NAMALWA (cell line): ENCODE data around the gene RORC.

Experiments
- DNase-seq: peaks from one replicate; pipeline ENCODE4 v3.0.0-alpha.2; 2015; ENCODE audit warnings: low spot score

RORC gene

DNA sequence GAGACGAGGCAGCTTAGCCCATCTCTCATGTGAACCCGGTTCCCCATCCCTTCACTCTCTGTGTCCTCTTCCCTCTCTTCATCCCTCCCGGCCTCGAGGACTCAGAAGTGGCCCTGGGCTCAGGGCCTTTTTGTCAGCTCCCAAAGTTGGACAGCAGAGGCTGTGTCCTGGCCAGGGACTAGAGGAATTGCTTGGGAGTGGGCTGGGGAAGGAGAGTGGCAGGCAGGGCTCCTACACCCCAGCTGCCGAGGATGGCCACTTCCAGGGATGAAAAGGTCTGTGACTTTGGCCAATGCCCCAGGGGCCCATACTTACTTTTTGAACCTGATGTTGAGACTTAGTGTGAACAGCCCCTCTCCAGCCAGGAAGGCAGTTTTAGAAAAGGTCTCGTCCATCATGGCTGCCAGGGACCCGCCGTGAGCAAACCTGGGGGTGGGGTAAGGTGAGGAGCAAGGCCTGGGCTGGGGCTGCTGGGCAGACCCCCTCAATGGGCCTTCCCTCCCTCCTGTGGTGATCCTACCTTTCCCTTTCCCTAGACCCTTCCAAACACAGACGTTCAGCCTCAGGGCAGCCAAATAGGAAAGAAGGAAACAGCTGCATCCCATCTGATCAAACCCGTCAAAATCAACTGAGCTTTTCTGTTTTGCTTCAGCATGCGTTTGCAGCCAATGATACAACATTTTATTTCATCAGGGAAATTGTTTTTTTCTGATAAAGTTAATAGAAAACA is 16.4 kb upstream of the RORC start:
- no peak for DNase-seq

DNA sequence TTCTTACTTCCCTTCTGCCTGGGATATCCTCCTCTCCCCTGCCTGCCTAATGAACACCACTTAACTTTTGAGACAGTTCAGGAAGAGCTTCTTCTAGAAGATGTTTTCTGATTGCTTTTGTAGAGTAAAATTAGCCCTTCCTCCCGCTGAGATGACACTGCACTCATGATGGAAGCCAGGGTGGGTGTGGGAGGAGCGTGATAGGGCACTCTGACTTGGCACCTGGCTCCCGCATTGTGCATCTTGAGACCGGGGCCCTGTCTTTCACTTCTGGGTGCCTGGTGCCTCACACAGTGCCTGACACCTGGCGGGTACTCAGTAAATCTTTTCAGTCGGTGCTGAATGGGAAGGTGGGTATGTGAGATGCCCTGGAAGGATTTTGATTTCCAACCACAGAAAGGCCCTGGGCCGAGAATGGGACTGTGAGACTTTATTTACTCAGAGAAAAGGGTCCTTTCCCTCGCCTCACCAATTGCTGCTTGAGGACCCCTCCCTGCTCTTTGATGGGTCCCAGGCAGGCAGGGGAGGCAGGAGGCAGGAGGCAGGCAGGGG is 15.2 kb upstream of the RORC start:
- no peak for DNase-seq

DNA sequence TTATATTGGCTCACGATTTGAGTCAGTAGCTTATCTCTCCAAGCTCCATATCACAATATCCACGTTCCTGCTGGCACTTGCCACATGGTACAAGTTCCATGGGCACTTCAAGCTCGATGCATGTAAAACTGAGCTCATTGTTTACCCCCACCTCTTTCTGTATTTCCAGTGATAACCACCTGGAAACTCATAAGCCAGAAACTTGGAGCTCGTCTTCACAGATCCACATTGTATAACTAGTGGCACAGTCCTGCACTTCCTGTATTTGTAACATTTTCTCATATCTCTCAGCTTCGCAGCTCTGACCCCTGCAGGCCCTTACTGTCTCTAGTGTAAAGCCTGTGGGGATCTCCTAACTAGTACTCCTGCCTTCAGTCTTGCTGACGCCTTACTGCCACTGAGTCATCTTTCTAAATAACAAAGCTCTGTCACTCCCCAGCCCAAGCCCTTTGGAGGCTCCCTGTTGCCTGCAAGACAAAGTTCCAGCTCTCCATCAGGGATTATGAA is 14.5 kb upstream of the RORC start:
- peak; percentile 36 for DNase-seq

- DNase-seq = no peak
Measured at GRCh38 chr1:151843398-151843797, 11.8 kb upstream of the RORC start.

DNA sequence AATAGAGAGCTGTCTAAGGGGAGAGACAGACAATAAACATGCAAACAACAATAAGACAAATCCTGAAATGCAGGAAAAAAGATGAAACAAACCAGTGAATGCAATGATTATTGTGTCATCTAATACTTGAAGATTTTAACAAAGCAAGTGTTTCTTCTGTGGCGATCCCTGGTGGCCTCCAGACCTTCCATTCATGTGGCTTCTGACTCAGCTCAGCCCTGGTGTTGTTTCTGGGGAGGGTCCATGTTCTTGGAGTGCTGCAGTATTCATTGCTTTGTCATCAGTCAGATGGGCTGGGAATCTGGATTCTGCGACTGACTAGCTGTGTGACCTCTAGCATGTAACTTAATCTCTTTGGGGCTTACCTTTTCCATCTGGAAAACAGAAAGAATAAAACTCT is 9.5 kb upstream of the RORC start:
- no peak for DNase-seq

DNA sequence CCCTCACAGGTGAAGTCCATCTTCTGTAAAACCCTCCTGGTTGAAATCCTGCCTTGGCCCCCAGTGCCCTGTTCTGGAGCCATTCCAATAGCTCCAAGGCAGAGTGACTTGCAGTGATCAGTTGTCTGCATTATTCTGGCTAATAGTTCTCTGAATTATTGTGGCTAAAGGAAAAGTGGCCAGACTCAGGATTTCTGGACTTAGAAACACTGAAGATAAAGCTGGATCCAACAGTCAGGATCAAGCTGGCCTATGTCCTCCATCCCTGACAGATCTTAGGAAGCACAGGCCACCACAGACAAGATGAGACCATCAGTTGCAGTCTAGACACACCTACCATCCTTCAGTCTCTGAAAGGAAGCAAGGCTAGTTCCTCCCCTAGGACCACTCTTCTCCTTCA is 8.8 kb upstream of the RORC start:
- no peak for DNase-seq

DNA sequence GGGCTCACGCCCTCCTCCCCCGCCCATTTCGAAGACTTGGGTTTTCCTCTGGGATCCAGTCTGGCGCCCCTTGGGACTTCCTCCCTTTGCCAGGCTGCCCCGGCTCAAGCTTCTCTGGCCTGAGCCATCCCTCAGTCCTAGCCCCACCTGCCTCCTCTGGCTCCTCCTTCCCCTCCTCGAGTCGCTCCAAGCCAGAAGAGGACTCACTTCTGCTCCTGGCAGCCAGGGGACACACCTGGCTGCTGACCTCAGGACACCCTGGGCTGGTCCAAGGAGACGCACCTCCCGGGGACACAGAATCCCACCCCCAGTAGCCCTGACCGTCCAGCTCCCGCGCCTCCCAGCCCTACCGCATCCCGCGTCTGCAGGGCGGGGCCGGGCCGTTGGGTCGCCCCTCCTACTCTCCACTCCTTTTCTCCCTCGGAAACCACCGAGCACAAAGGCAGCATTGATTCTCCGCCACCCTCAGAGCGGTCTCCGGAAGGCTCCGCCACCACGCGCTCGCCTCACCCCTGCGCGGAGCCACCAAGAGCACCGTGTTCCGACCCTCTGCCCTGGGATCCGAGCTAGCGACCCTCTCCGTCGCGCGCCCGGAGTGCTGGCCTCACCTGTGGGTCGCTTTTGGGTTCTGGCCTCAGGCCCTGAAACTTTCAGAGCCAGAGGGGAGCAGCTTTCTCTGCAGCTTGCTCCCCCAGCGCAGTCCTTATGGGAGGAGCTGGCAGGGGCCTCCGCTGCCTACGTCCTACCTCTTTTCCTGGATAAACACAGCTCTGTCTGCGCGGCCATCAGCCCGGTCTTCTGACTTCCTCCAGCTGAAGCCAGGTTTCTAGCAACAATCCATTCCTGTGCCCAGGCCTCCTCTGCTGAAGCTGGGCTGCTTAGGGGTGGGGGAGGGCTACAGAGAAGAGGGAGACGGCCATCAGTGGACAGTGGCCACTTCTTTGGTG is 8.1 kb upstream of the RORC start, which contains the start of gene C2CD4D:
Gene C2CD4D, minus strand, starts transcription at position 364 of the 947 bp plus-strand sequence. CDS start 831 bp downstream, outside the sequence.
- no peak for DNase-seq

GRCh38 chr1:151839082-151839412 is 7.4 kb upstream of the RORC start:
- DNase-seq = no peak

DNA sequence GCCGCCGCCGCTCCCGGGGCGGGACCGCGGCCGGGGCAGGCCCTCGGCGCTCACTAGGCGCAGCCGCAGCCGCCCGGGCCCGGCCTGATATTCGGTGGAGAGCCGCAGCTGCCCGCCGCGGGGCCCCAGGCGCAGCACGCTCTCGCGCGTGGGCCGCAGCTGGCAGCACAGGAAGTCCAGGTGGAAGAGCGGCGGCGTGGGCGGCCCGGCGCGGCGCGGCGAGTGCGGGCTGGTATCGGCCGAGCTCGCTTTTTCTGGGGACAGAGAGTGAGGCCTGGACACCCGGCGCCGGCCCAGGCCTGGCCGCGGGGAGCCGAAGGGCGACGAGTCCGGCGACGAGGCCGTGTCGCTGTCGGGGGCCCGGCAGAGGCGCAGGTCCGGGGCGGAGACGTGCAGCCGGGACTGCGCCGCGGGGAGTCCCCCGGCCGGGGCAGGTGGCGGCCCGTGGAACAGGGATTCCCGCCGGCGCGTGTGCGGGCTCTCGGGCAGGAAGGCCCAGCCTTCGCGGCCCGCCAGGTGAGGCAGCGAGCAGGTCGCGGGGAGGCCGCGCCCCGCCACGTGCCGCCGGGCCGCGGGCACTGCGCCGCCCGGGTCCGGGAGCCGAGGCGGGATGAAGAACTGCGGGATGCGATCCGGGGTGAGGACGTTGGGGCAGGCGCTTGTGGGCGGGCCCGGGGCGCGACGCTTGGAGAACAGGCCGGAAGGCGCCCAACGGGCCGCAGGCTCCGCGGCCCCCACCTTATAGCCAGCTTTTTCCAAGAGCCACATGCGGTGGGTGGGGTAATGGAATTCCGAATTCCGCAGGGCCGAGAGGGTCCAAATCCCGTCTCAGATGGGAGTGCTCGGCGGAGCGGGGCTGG is 6.8 kb upstream of the RORC start:
- no peak for DNase-seq

GRCh38 chr1:151837884-151838221 is 6.3 kb upstream of the RORC start:
- no peak for DNase-seq

- DNase-seq = no peak
Measured at GRCh38 chr1:151837197-151837596, 5.6 kb upstream of the RORC start.

DNA sequence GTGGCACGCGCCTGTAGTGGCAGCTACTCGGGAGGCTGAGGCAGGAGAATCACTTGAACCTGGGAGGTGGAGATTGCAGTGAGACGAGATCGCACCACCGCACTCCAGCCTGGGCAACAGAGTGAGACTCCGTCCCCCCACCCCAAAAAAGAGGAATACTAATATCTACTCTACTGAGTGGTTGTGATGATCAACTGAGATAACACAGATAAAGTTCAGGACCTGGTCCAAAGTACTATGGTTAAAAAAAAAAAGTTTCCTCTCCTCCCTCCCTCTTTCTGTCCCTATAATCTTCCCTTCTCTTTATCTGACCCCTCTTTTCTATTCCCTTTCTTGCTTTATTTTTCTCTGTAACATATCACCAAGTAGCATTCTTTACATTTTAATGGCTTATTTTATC is 4.0 kb upstream of the RORC start:
- DNase-seq = no peak

GRCh38 chr1:151834239-151834638 is 2.6 kb upstream of the RORC start:
- no peak for DNase-seq

GRCh38 chr1:151833172-151833900 is 1.7 kb upstream of the RORC start:
- no peak for DNase-seq

DNA sequence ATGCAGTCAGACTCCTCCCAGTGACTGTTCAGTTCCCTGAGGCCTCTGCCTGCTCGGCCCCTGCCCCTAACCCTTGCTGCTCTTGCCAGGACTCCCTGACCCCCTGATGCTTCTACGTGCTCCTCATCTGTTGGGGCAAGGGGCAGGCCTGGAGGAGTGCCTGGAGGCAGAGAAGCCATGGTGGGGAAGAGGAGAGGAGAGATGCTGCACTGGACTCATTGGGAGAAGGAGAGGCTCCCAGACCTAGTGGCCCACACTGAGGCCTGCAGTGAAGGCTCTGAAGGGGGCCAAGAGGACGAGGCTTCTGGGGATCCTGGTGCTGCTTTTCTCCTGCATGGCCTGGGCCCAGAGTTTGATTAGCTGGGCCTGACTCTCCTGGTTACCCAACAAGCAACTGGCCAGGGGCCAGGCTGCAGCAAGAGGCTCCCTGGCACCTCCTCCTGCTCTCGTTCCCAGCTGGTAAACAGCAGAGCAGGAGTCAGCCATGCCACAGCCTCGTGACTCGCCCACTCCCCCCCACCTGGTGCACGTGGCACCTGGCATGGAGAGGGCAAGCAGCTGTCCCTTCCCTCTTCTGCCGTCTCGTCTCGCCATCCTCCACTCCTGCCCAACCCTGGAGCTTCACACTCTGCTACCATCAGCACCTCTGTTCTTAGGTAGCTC is 847 bp upstream of the RORC start:
- no peak for DNase-seq

- DNase-seq = no peak
Measured at GRCh38 chr1:151831256-151831591, 378 bp downstream of the RORC start.

DNA sequence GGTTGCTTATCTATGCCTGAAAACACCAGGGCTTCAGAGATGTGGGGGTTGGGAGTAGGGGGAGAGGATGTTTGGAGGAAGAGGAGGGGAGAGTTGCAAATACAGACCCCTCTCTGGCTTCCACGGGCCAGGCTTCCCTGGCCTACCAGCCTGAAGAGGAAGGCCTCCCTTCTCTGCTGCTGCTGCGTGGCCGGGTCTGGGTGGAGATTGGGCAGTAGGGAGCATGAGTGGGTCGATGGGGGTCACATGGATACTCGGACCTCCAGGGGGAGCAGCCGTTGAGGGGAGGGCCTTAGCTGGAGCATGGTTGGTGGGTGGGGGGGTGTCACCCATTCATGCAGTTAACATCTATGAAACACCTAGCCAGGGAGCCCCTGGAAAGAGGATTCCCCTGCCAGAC is 1.5 kb downstream of the RORC start:
- DNase-seq = no peak

GRCh38 chr1:151829352-151830046 is 2.1 kb downstream of the RORC start:
- no peak for DNase-seq

- no peak for DNase-seq
Measured at GRCh38 chr1:151828921-151829320, 2.7 kb downstream of the RORC start.

DNA sequence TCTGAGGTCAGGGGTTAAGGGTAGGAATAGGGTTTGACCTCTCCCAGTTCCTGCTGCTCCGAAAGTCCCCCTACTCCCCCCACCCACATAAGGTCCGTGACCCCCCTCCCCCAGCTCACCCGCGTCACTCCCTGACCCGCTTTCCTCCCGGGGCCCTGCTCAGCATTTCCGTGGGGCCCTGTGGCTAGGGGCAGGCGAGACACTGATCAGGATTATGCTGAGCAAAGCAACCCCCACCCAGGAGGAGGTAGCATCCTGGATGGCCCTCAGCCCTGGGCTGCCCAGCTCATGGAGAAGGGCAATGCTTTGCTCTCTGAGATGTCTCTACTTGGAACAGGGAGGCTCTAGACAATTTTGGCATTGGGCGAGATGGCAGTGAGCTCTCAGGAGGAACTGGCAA is 3.7 kb downstream of the RORC start:
- DNase-seq = no peak
